ENCODE data around the gene CORT.
A peak's percentile ranks its signal among the peaks of the same experiment; 100 is the strongest.

CORT gene

GRCh38 chr1:10479296-10479695 is 29.5 kb downstream of the CORT start:
- DNase-seq, result no peak

GRCh38 chr1:10480614-10481013 is 30.8 kb downstream of the CORT start:
- DNase-seq, result no peak

GRCh38 chr1:10484521-10484920 is 34.7 kb downstream of the CORT start:
- no peak for DNase-seq

- no peak for DNase-seq
These were observed 39.6 kb downstream of the CORT start for GRCh38 chr1:10489291-10490055.

GRCh38 chr1:10490286-10490970 is 40.6 kb downstream of the CORT start:
- DNase-seq, result no peak

- no peak for DNase-seq
These were observed 44.6 kb downstream of the CORT start for GRCh38 chr1:10494418-10494753.

GRCh38 chr1:10494754-10495474 is 45.1 kb downstream of the CORT start:
- DNase-seq, result peak; percentile 83

- no peak for DNase-seq
These were observed 45.6 kb downstream of the CORT start for GRCh38 chr1:10495475-10495817.

GRCh38 chr1:10495952-10496351 is 46.1 kb downstream of the CORT start:
- DNase-seq, result peak; percentile 51

- peak; percentile 40 for DNase-seq
These were observed 47.3 kb downstream of the CORT start for GRCh38 chr1:10497109-10497508.

GRCh38 chr1:10498231-10498630 is 48.4 kb downstream of the CORT start:
- DNase-seq, result no peak
